Islet of Langerhans (tissue), 1 donor: ENCODE results near the gene SPC24.
"Not testable (repeated sequence)": the region's sequence is repeated elsewhere in the genome, so short reads cannot be mapped to it uniquely, and the experiment has no call there.

Experiments
- FAIRE-seq: peaks from one replicate; lab custom pipeline; 2011; peaks lifted over from hg19 to GRCh38; lab: Jason Lieb, UNC

The SPC24 gene

GRCh38 chr19:11191934-11192333, 36.4 kb upstream of the SPC24 start:
- FAIRE-seq = no peak

- FAIRE-seq = no peak
Measured at GRCh38 chr19:11191273-11191755, 35.7 kb upstream of the SPC24 start.

GRCh38 chr19:11190501-11190900, 34.9 kb upstream of the SPC24 start:
- FAIRE-seq = no peak

GRCh38 chr19:11187441-11187840, 31.9 kb upstream of the SPC24 start:
- FAIRE-seq = no peak

- no peak for FAIRE-seq
Measured at GRCh38 chr19:11182994-11183393, 27.4 kb upstream of the SPC24 start.

- no peak for FAIRE-seq
Measured at GRCh38 chr19:11181488-11181887, 25.9 kb upstream of the SPC24 start.

- not testable (repeated sequence) for FAIRE-seq
Measured at GRCh38 chr19:11180975-11181374, 25.4 kb upstream of the SPC24 start.

GRCh38 chr19:11180346-11180745, 24.8 kb upstream of the SPC24 start:
- FAIRE-seq = no peak

GRCh38 chr19:11179716-11180297, 24.2 kb upstream of the SPC24 start:
- no peak for FAIRE-seq

- FAIRE-seq = not testable (repeated sequence)
Measured at GRCh38 chr19:11179145-11179465, 23.5 kb upstream of the SPC24 start.

GRCh38 chr19:11177592-11177991, 22.0 kb upstream of the SPC24 start:
- FAIRE-seq = no peak

- FAIRE-seq = no peak
Measured at GRCh38 chr19:11176466-11177193, 21.0 kb upstream of the SPC24 start.

GRCh38 chr19:11175920-11176319, 20.3 kb upstream of the SPC24 start:
- no peak for FAIRE-seq

GRCh38 chr19:11174336-11174735, 18.8 kb upstream of the SPC24 start:
- no peak for FAIRE-seq

- FAIRE-seq = no peak
Measured at GRCh38 chr19:11173516-11174155, 18.1 kb upstream of the SPC24 start.

- FAIRE-seq = no peak
Measured at GRCh38 chr19:11172576-11172975, 17.0 kb upstream of the SPC24 start.

- no peak for FAIRE-seq
Measured at GRCh38 chr19:11171144-11171543, 15.6 kb upstream of the SPC24 start.

GRCh38 chr19:11169896-11170678, 14.5 kb upstream of the SPC24 start:
- FAIRE-seq = no peak

GRCh38 chr19:11168568-11168967, 13.0 kb upstream of the SPC24 start:
- no peak for FAIRE-seq

GRCh38 chr19:11166281-11167142, 10.9 kb upstream of the SPC24 start:
- no peak for FAIRE-seq

- no peak for FAIRE-seq
Measured at GRCh38 chr19:11165486-11166030, 10.0 kb upstream of the SPC24 start.
